GM12872 (cell line): ENCODE measurements around the gene LCA5L.
A peak's percentile ranks its signal among the peaks of the same experiment; 100 is the strongest.

Experiments used
- CTCF ChIP-seq: IDR thresholded peaks from 3 replicates; pipeline ENCODE4 v1.5.1; 2011; ENCODE audit warnings: low read depth, mild to moderate bottlenecking, low read length, moderate library complexity; ENCODE audit not compliant: insufficient read depth

Gene LCA5L

GRCh38 chr21:39397646-39398385 is 47.8 kb downstream of the LCA5L start:
- TF ChIP-seq CTCF = no peak

DNA sequence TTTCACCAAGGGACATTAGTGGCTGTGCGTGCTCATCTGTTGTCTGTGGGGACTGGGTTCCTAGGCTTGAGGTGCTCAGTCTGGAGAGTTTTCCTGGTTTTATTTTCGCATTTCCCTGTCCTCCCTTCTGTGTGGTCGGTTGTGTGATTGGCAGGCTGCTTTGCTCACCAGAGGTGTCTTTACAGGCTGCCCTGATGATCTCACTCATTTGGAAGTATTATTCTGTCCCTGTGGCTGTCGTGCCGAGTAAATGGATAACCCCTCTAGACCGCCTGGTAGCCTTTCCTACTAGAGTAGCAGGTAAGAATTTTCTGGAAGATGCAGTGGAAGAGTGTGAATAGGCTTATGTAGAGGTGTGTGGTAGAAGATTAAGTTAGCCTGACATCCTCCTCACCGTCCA is 52.6 kb downstream of the LCA5L start:
- TF ChIP-seq CTCF = no peak

DNA sequence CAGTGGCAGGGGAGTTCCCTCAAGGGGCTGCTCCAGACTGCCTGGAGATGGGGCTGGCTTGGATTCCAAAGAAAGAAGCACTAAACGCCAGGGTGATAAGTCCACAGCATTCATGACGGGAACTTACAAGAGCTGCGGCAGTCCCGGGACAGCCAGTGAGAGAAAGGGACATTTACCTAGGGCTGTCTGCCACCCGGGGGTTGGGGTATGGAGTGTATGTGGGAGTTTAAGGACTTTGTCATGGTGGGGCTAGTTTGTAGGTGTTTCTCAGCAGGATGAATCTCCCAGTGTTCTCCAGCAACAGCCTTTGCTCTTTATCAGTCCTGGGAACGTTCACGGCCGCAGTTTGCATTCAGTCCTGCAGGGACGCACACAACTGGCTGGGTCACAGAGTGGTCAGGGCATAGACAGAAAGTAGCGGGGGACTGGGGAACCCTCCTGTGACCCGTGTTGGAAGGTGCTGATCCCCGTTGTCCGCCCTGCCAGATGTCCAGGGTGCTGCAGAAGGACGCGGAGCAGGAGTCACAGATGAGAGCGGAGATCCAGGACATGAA is 55.3 kb downstream of the LCA5L start:
- TF ChIP-seq CTCF = no peak

DNA sequence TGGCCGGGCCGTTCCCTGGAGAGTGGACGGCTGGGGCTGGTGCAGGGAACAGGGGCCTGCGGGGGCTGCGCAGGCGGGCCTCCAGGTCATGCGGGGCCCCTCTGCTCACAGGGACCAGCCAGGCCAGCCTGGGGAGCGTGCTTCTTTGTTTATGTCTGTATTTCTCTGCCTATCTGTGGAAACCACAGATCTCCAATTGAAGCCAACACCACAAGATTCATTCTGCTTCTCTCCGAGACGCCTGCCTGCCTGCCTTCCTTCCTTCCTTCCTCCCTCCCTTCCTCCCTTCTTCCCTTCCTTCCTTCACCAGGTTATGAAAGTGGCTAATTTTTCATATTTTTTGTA is 56.8 kb downstream of the LCA5L start:
- TF ChIP-seq CTCF = no peak

DNA sequence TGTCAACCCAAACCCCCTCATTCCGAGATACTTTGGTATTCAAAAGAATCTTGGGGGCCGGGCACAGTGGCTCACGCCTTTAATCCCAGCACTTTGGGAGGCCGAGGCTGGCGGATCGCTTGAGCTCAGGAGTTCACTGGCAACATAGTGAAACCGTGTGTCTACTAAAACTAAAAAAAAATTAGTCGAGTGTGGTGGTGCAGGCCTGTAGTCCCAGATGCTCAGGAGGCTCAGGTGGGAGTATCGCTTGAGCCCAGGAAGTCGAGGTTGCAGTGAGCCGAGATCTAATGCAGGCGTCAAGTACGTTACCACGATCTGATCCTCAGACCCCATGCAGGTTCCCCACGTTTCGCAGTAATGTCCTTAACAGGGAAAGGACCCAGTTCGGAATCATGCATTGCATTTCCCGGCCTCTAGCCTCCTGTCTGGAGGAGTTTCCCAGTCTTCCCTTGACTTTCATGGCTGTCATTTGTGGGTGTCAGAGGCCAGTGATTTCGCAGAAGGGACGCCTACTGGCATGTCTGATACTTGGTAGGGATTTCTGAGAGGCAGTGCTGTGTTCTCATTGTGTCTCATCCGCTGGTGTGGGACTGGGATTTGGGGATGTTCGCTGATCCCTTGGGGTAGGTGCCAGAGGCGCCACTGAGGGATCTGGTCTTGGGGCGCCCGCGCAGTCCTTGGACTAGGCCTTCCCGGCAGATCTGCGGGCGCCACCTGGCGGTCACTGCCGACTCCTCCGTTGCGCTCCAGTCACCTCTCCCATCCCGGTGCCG is 57.4 kb downstream of the LCA5L start:
- peak; percentile 93 for TF ChIP-seq CTCF

- no peak for TF ChIP-seq CTCF
Measured at GRCh38 chr21:39387461-39388037, 58.0 kb downstream of the LCA5L start.

DNA sequence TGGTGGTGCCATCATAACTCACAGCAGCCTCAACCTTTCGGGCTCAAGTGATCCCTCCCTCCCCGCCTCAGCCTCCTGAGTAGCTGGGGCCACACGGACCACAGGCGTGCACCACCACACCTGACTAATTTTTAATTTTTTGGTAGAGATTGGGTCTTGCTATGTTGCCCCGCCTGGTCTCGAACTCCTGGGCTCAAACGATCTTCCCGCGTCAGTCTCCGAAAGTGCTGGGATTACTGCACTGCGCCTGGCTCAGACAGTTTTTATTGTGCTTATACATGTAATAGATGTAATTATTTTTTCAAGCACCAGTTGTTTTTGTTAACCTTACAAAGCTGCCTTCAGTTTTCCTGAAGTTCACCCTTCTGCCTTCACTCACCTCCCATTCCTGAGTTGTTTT is 58.7 kb downstream of the LCA5L start:
- TF ChIP-seq CTCF = no peak
